Activated B cell treated with CpG ODN at 0.5 μM for 24 hours (primary cell): Measurements from ENCODE around the gene IMPDH2. TPM values are rescaled to one million over a fixed set of nuclear protein-coding genes. Genes with fewer than 3 reads are reported as not detected.

Source experiments
- ATAC-seq: fragments of 200-7000 bp; cut with Tn5 transposase; one replicate; pipeline ENCODE4 v1.10.0; 2021; ENCODE audit warnings: low read depth, mild to moderate bottlenecking, moderate library complexity
- CTCF ChIA-PET: fragments of 350-600 bp; sonication (Branson Sonifier 250); formaldehyde crosslinking; loops from one replicate; lab custom pipeline; 2021; ENCODE audit warnings: antibody characterized with exemption; lab: Charles Lee
- POLR2A ChIA-PET: fragments of 350-600 bp; sonication (Branson Sonifier 250); formaldehyde crosslinking; loops from one replicate; lab custom pipeline; 2021; ENCODE audit warnings: antibody characterized with exemption; lab: Charles Lee
- DNase-seq: peaks from one replicate; pipeline ENCODE4 v3.0.0; 2022
- H3K27ac Mint-ChIP-seq: one replicate; pipeline ENCODE4 v1.8.0; 2020; ENCODE audit warnings: mixed read lengths
- H3K27me3 Mint-ChIP-seq: one replicate; pipeline ENCODE4 v1.8.0; 2021; ENCODE audit warnings: mixed read lengths
- H3K36me3 Mint-ChIP-seq: one replicate; pipeline ENCODE4 v1.8.0; 2021; ENCODE audit warnings: low read depth, mixed read lengths
- H3K4me1 Mint-ChIP-seq: one replicate; pipeline ENCODE4 v1.8.0; 2021; ENCODE audit warnings: mixed read lengths
- H3K4me3 Mint-ChIP-seq: one replicate; pipeline ENCODE4 v1.8.0; 2020; ENCODE audit warnings: mild to moderate bottlenecking, mixed read lengths
- H3K9me3 Mint-ChIP-seq: one replicate; pipeline ENCODE4 v1.8.0; 2020; ENCODE audit warnings: mixed read lengths
- CTCF ChIP-seq: fragments of 200-600 bp; IDR thresholded peaks from one replicate; pipeline ENCODE4 v1.8.0; 2022; ENCODE audit warnings: antibody characterized with exemption, mild to moderate bottlenecking
- intact Hi-C: fragments of 100-400 bp; cut with micrococcal nuclease; formaldehyde crosslinking; loops from one replicate; pipeline ENCODE4 v1.15.1; 2024
- total RNA-seq: library from RNA; stranded (reverse); gene quantifications from 2 replicates; pipeline ENCODE4 v1.2.3, GENCODE V29; 2022

Gene IMPDH2
- total RNA-seq, 1 donor from 2014 or later = 387 TPM

GRCh38 chr3:48997102-48997635 is 32.0 kb downstream of the IMPDH2 start:
- ChIA-PET POLR2A (no interaction called here), CTCF (interaction anchor here (1.0 to 1.2 kb wide), 2 partner anchors 9 to 10 kb away, joined by 3 read pairs; partner anchors contain the start of gene WDR6)
- Mint-ChIP-seq H3K27ac (no peak overlapping the region), H3K4me1 (no peaks in the 10 kb centered on the region), H3K4me3 (no peak overlapping the region), H3K9me3 (no peaks in the 10 kb centered on the region), H3K27me3 (no peaks in the 10 kb centered on the region), H3K36me3 (peaks cover 12% of the 10 kb centered on the region)
- intact Hi-C loops = no loop called here
- no peak for ATAC-seq
- DNase-seq = no peak
- TF ChIP-seq CTCF = no peak

GRCh38 chr3:48996640-48997039 is 32.6 kb downstream of the IMPDH2 start:
- peaks cover 12% of the 10 kb centered on the region for H3K36me3 Mint-ChIP-seq
- no peak overlapping the region for H3K4me3 Mint-ChIP-seq
- intact Hi-C loops = no loop called here
- ATAC-seq = no peak
- ChIA-PET POLR2A (interaction anchor here (0.7 kb wide), 1 partner anchor 33 kb away, joined by 3 read pairs; the partner anchor contains the start of gene IMPDH2), CTCF (interaction anchor here (0.8 to 1.2 kb wide), 2 partner anchors 10 to 15 kb away, joined by 3 read pairs; partner anchors contain the start of gene WDR6)
- peaks cover 4% of the 10 kb centered on the region for H3K4me1 Mint-ChIP-seq
- no peaks in the 10 kb centered on the region for H3K9me3 Mint-ChIP-seq
- no peaks in the 10 kb centered on the region for H3K27me3 Mint-ChIP-seq
- H3K27ac Mint-ChIP-seq = no peak overlapping the region
- no peak for DNase-seq
- TF ChIP-seq CTCF = no peak

GRCh38 chr3:48993834-48994233 is 35.4 kb downstream of the IMPDH2 start:
- DNase-seq (no peak), ATAC-seq (no peak)
- no peak for TF ChIP-seq CTCF
- Mint-ChIP-seq H3K9me3 (no peaks in the 10 kb centered on the region), H3K27me3 (no peaks in the 10 kb centered on the region), H3K4me3 (no peak overlapping the region), H3K4me1 (peaks cover 24% of the 10 kb centered on the region), H3K27ac (no peak overlapping the region), H3K36me3 (peaks cover 15% of the 10 kb centered on the region)
- intact Hi-C loops = no loop called here
- POLR2A ChIA-PET = interaction anchor here (0.7 to 5.1 kb wide), 3 partner anchors 12 to 554 kb away, joined by 3 to 58 read pairs (median 3); partner anchors contain the start of gene WDR6
- CTCF ChIA-PET = no interaction called here

- DNase-seq (no peak), ATAC-seq (no peak)
- Mint-ChIP-seq H3K4me3 (peak overlapping the region; percentile 44), H3K36me3 (peaks cover 12% of the 10 kb centered on the region), H3K27me3 (no peaks in the 10 kb centered on the region), H3K27ac (no peak overlapping the region), H3K4me1 (peaks cover 28% of the 10 kb centered on the region), H3K9me3 (no peaks in the 10 kb centered on the region)
- no peak for TF ChIP-seq CTCF
- ChIA-PET CTCF (interaction anchor here (0.9 to 1.9 kb wide), 3 partner anchors 15 to 37 kb away, joined by 3 to 11 read pairs (median 6); partner anchors contain the start of genes IMPDH2 and WDR6), POLR2A (interaction anchor here (0.6 to 5.1 kb wide), 9 partner anchors 14 to 424 kb away, joined by 3 to 58 read pairs (median 4); partner anchors contain the start of genes DALRD3, IMPDH2, NDUFAF3 and QRICH1)
- intact Hi-C loops = no loop called here
Observed at GRCh38 chr3:48991851-48992545, 37.2 kb downstream of the IMPDH2 start.
